Measurements from ENCODE around the gene ABCC8.

The ABCC8 gene

DNA sequence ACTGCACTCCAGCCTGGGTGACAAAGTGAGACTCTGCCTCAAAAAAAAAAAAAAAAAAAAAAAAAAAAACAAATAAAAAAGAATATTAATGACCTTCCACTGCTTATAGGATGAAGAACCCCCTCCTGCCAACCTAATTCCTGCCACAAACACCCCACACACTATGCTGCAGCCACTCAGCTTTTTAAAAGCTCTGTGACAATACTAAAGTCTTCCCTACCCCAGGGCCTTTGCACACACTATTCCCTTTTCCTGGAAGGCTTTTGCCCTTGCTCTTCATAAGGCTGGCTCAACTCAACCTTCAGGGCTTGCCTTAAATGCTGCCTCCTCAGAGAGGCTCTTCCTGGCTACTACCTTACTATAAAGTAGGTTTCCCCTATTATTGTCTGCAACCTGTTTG lies 77.4 kb downstream of the ABCC8 start:
- H3K9me3 ChIP-seq (ENCODE audit: low read depth, low read length), result no peaks in the 10 kb centered on the region
- no peak overlapping the region for H3K4me3 ChIP-seq
- no peak overlapping the region for H3K27ac ChIP-seq
- TF ChIP-seq EZH2 (IDR thresholded peaks at IDR 0.05) (no peak), FOXP2 (optimal IDR thresholded peaks at IDR 0.05; ENCODE audit: control extremely low read depth, extremely low read length, insufficient read depth) (no peak), POLR2AphosphoS5 (IDR thresholded peaks at IDR 0.05; ENCODE audit: borderline replicate concordance, low read depth, low read length) (no peak)
- H3K36me3 ChIP-seq (ENCODE audit: insufficient read depth, low read length), result no peaks in the 10 kb centered on the region
- no peak overlapping the region for H3K9ac ChIP-seq (ENCODE audit: insufficient read length)
- no peak for DNase-seq (ENCODE audit: low read depth, low spot score)

DNA sequence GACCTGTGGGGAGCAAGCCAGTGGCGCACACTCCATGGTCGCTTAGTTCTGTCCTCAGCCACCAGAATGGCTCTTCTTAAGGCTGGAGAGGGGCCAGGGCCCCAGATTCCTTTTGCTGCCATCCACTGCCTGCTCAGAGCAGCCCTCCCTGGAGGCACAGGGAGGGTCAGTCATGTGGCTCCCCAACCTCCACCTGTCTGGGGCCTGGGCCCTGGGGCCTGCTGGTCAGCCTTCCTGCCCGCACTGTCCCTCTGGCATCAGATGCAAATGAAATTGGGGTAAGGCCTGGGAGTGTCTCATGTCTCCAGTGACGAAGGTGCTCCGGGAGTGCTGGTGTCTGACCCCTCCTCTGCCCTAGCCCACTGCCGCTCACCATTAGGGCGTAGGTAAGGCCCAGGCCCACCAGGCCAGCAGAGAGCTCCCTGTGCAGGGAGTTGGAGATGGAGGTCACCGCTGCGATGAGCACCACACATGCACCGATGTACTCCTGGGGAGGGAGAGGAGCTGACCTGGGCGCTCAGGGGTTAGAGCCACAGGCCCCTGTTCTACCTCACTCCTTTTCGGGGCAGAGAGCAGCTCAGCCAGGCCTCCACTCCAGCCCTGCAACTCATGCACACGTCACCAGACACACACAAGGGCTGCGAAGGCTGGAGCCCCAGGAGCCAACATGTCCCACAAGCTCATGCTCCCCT lies 79.2 kb downstream of the ABCC8 start:
- no peak overlapping the region for H3K4me3 ChIP-seq
- no peak for DNase-seq (ENCODE audit: low read depth, low spot score)
- H3K36me3 ChIP-seq (ENCODE audit: insufficient read depth, low read length), result no peaks in the 10 kb centered on the region
- no peaks in the 10 kb centered on the region for H3K9me3 ChIP-seq (ENCODE audit: low read depth, low read length)
- no peak overlapping the region for H3K27ac ChIP-seq
- TF ChIP-seq EZH2 (IDR thresholded peaks at IDR 0.05) (no peak), FOXP2 (optimal IDR thresholded peaks at IDR 0.05; ENCODE audit: control extremely low read depth, extremely low read length, insufficient read depth) (no peak), POLR2AphosphoS5 (IDR thresholded peaks at IDR 0.05; ENCODE audit: borderline replicate concordance, low read depth, low read length) (no peak)
- no peak overlapping the region for H3K9ac ChIP-seq (ENCODE audit: insufficient read length)

- no peak overlapping the region for H3K4me3 ChIP-seq
- H3K27ac ChIP-seq, result no peak overlapping the region
- no peaks in the 10 kb centered on the region for H3K36me3 ChIP-seq (ENCODE audit: insufficient read depth, low read length)
- DNase-seq (ENCODE audit: low read depth, low spot score), result no peak
- TF ChIP-seq POLR2AphosphoS5 (IDR thresholded peaks at IDR 0.05; ENCODE audit: borderline replicate concordance, low read depth, low read length), result no peak
- no peaks in the 10 kb centered on the region for H3K9me3 ChIP-seq (ENCODE audit: low read depth, low read length)
- H3K9ac ChIP-seq (ENCODE audit: insufficient read length), result no peak overlapping the region
Measured at GRCh38 chr11:17396598-17397310, 79.9 kb downstream of the ABCC8 start.

GRCh38 chr11:17395978-17396377 lies 80.7 kb downstream of the ABCC8 start:
- Histone ChIP-seq H3K9ac (ENCODE audit: insufficient read length) (no peak overlapping the region), H3K4me3 (no peak overlapping the region), H3K9me3 (ENCODE audit: low read depth, low read length) (no peaks in the 10 kb centered on the region), H3K36me3 (ENCODE audit: insufficient read depth, low read length) (no peaks in the 10 kb centered on the region), H3K27ac (no peak overlapping the region)
- TF ChIP-seq FOXP2 (optimal IDR thresholded peaks at IDR 0.05; ENCODE audit: control extremely low read depth, extremely low read length, insufficient read depth) (no peak), EZH2 (IDR thresholded peaks at IDR 0.05) (no peak), POLR2AphosphoS5 (IDR thresholded peaks at IDR 0.05; ENCODE audit: borderline replicate concordance, low read depth, low read length) (no peak)
- no peak for DNase-seq (ENCODE audit: low read depth, low spot score)

DNA sequence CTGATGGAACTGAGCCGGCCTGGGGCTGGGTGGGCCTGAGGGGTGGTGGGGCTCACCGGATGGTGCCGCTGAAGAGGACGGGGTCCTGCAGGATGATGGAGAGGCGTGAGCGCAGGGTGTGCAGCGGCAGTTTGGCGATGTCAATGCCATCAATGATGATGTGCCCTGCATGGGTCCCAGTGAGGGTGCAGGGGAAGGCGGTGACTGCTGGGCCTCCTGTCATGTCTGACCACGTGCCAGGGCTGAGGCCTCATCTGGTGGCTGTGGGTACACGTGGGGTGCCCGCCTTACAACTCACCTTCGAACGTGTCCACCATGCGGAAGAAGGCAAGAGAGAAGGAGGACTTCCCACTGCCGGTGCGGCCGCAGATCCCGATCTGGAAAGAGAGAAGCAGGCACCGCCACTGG lies 81.1 kb downstream of the ABCC8 start:
- no peak for TF ChIP-seq EZH2 (IDR thresholded peaks at IDR 0.05)
- TF ChIP-seq FOXP2 (optimal IDR thresholded peaks at IDR 0.05; ENCODE audit: control extremely low read depth, extremely low read length, insufficient read depth), result no peak
- TF ChIP-seq POLR2AphosphoS5 (IDR thresholded peaks at IDR 0.05; ENCODE audit: borderline replicate concordance, low read depth, low read length), result no peak
- Histone ChIP-seq H3K36me3 (ENCODE audit: insufficient read depth, low read length) (no peaks in the 10 kb centered on the region), H3K9ac (ENCODE audit: insufficient read length) (no peak overlapping the region), H3K9me3 (ENCODE audit: low read depth, low read length) (no peaks in the 10 kb centered on the region), H3K4me3 (no peak overlapping the region), H3K27ac (no peak overlapping the region)
- no peak for DNase-seq (ENCODE audit: low read depth, low spot score)

DNA sequence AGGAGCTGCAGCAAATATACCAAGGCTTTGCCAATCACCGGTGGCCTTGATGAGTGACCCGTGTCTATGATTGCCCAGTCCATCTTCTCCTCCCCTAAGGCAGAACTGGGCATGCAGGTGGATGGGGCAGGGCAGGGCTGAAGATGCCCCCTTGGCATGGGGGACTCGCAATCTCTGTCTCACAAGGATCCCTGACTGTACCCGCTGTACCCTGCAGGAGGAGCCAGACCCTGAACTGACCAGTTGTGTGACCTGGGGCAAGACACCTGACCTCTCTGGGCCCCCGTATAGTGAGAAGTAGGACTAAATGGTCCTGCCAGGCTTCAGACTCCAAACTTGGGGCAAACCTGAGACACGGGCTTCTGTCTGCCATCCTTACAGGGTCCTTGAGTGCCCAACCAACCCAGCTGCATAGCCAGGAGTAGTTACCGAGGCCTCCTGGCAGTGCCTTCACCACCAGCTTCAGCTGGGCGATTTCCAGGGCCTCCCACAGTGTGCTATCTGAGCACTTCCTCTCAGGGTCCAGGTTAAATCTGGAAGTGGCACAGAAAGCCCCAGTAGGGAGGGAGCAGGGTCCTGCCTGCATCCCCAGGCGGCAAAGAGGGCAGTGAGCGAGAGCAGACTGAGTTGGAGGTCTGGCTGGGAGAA lies 81.8 kb downstream of the ABCC8 start:
- TF ChIP-seq POLR2AphosphoS5 (IDR thresholded peaks at IDR 0.05; ENCODE audit: borderline replicate concordance, low read depth, low read length) (no peak), FOXP2 (optimal IDR thresholded peaks at IDR 0.05; ENCODE audit: control extremely low read depth, extremely low read length, insufficient read depth) (no peak)
- H3K9ac ChIP-seq (ENCODE audit: insufficient read length), result no peak overlapping the region
- H3K4me3 ChIP-seq, result no peak overlapping the region
- H3K9me3 ChIP-seq (ENCODE audit: low read depth, low read length), result no peaks in the 10 kb centered on the region
- H3K36me3 ChIP-seq (ENCODE audit: insufficient read depth, low read length), result no peaks in the 10 kb centered on the region
- no peak for DNase-seq (ENCODE audit: low read depth, low spot score)
- H3K27ac ChIP-seq, result no peak overlapping the region

- DNase-seq (ENCODE audit: low read depth, low spot score), result no peak
- TF ChIP-seq FOXP2 (optimal IDR thresholded peaks at IDR 0.05; ENCODE audit: control extremely low read depth, extremely low read length, insufficient read depth), result no peak
- TF ChIP-seq EZH2 (IDR thresholded peaks at IDR 0.05), result no peak
- no peak for TF ChIP-seq POLR2AphosphoS5 (IDR thresholded peaks at IDR 0.05; ENCODE audit: borderline replicate concordance, low read depth, low read length)
- Histone ChIP-seq H3K9ac (ENCODE audit: insufficient read length) (no peak overlapping the region), H3K27ac (no peak overlapping the region), H3K9me3 (ENCODE audit: low read depth, low read length) (no peaks in the 10 kb centered on the region), H3K36me3 (ENCODE audit: insufficient read depth, low read length) (no peaks in the 10 kb centered on the region), H3K4me3 (no peak overlapping the region)
Measured at GRCh38 chr11:17393472-17393871, 83.2 kb downstream of the ABCC8 start.

DNA sequence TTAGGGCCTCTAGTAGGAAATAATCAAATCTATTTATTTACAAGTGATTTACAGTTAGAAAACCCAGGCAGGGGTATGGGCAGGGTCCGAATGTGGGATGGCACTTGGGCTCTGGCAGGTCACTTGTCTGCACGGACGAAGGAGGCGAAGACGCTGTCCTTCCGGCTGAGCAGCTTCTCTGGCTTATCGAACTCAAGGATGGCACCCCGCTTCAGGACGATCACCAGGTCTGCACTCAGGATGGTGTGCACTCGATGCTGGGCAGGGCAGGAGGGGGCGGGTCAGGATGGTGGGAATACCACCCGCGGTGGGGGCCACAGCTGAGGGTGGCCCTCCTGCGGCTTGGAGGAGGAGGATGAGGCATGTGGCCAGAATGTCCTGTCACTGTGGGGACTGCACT lies 83.8 kb downstream of the ABCC8 start:
- no peak for DNase-seq (ENCODE audit: low read depth, low spot score)
- no peak overlapping the region for H3K27ac ChIP-seq
- TF ChIP-seq EZH2 (IDR thresholded peaks at IDR 0.05) (no peak), FOXP2 (optimal IDR thresholded peaks at IDR 0.05; ENCODE audit: control extremely low read depth, extremely low read length, insufficient read depth) (no peak)

More for the DNA sequence above, 83.8 kb downstream of the ABCC8 start:
- Histone ChIP-seq H3K4me3 (no peak overlapping the region), H3K9me3 (ENCODE audit: low read depth, low read length) (no peaks in the 10 kb centered on the region), H3K9ac (ENCODE audit: insufficient read length) (no peak overlapping the region), H3K36me3 (ENCODE audit: insufficient read depth, low read length) (no peaks in the 10 kb centered on the region)

All from SK-N-MC (cell line).